HEK293 (cell line): ENCODE measurements around the gene TUBB2A.

ENCODE experiments used
- CTCF ChIA-PET: fragments of 350-600 bp; formaldehyde crosslinking; extraction: SDS; loops from one replicate; lab custom pipeline; 2021; ENCODE audit warnings: antibody characterized with exemption; lab: Yijun Ruan, JAX
- POLR2A ChIA-PET: fragments of 300-600 bp; formaldehyde crosslinking; extraction: SDS; loops from one replicate; lab custom pipeline; 2020; ENCODE audit warnings: antibody characterized with exemption, inconsistent platforms; lab: Yijun Ruan, JAX
- H3K27ac ChIP-seq: fragments of 200-500 bp; sonication (Bioruptor generic); 2 replicates; pipeline ENCODE4 v1.5.1; 2014; ENCODE audit warnings: low read depth, low read length, control low read depth, inconsistent platforms; ENCODE audit errors: extremely low read depth
- H3K36me3 ChIP-seq, 2 experiments: fragments of 200-500 bp in 1 of 2; sonication (Bioruptor generic) in 1 of 2; 1 replicate in 1 of 2; 2 replicates in 1 of 2; pipeline ENCODE4 v1.5.1; 2014 to 2017; ENCODE audit warnings: inconsistent platforms in 2 of 2, low read length in 2 of 2; ENCODE audit not compliant: control insufficient read depth in 2 of 2, insufficient read depth in 1 of 2
- H3K4me1 ChIP-seq: fragments of 200-500 bp; sonication (Bioruptor generic); 2 replicates; pipeline ENCODE4 v1.5.1; 2014; ENCODE audit warnings: mild to moderate bottlenecking, low read length, inconsistent platforms; ENCODE audit not compliant: control insufficient read depth, insufficient read depth
- H3K4me3 ChIP-seq: 2 replicates; pipeline ENCODE4 v1.5.1; 2011; ENCODE audit warnings: low read depth, mild to moderate bottlenecking, control low read depth, low read length, moderate library complexity
- H3K9me3 ChIP-seq: fragments of 200-500 bp; sonication (Bioruptor generic); 2 replicates; pipeline ENCODE4 v1.5.1; 2014; ENCODE audit warnings: low read depth, low read length, inconsistent platforms; ENCODE audit not compliant: control insufficient read depth, insufficient read depth
- IKZF3 ChIP-seq: fragments of 450-650 bp; IDR thresholded peaks from 2 replicates; pipeline ENCODE4 v1.5.0; 2018; ENCODE audit warnings: missing biosample characterization, mild to moderate bottlenecking, missing genetic modification characterization, moderate library complexity
- MYNN ChIP-seq: fragments of 450-650 bp; formaldehyde crosslinking; IDR thresholded peaks from 2 replicates; pipeline ENCODE4 v1.5.1; 2016; ENCODE audit warnings: missing biosample characterization, missing genetic modification characterization, borderline replicate concordance
- PRDM4 ChIP-seq: fragments of 450-650 bp; formaldehyde crosslinking; IDR thresholded peaks from 2 replicates; pipeline ENCODE4 v1.5.1; 2017; ENCODE audit warnings: missing biosample characterization, missing genetic modification characterization
- REPIN1 ChIP-seq: fragments of 450-650 bp; formaldehyde crosslinking; IDR thresholded peaks from 2 replicates; pipeline ENCODE4 v1.5.1; 2017; ENCODE audit warnings: missing biosample characterization, missing genetic modification characterization, low read depth
- TCF7L2 ChIP-seq: IDR thresholded peaks from 2 replicates; pipeline ENCODE4 v1.6.1; 2011; ENCODE audit warnings: low read depth, mild to moderate bottlenecking, inconsistent platforms, low read length, moderate library complexity, borderline replicate concordance
- TRIM28 ChIP-seq: IDR thresholded peaks from 2 replicates; pipeline ENCODE4 v1.6.1; 2011; ENCODE audit warnings: low read length, control low read depth, borderline replicate concordance
- ZBTB44 ChIP-seq: fragments of 450-650 bp; IDR thresholded peaks from 2 replicates; pipeline ENCODE4 v1.5.1; 2018; ENCODE audit warnings: missing biosample characterization, mild to moderate bottlenecking, missing genetic modification characterization
- ZNF138 ChIP-seq: fragments of 450-650 bp; formaldehyde crosslinking; IDR thresholded peaks from 2 replicates; pipeline ENCODE4 v1.5.1; 2016; ENCODE audit warnings: missing biosample characterization, missing genetic modification characterization, borderline replicate concordance
- ZNF140 ChIP-seq: fragments of 450-650 bp; formaldehyde crosslinking; IDR thresholded peaks from 2 replicates; pipeline ENCODE4 v1.5.1; 2016; ENCODE audit warnings: missing biosample characterization, missing genetic modification characterization
- ZNF16 ChIP-seq: fragments of 450-650 bp; formaldehyde crosslinking; IDR thresholded peaks from 2 replicates; pipeline ENCODE4 v1.5.1; 2016; ENCODE audit warnings: low read depth, missing biosample characterization, missing genetic modification characterization
- ZNF239 ChIP-seq: fragments of 450-650 bp; formaldehyde crosslinking; IDR thresholded peaks from 2 replicates; pipeline ENCODE4 v1.5.1; 2016; ENCODE audit warnings: missing biosample characterization, missing genetic modification characterization
- ZNF24 ChIP-seq: fragments of 450-650 bp; formaldehyde crosslinking; IDR thresholded peaks from 2 replicates; pipeline ENCODE4 v1.5.1; 2016; ENCODE audit warnings: missing biosample characterization, missing genetic modification characterization
- ZNF366 ChIP-seq: fragments of 450-650 bp; formaldehyde crosslinking; conservative IDR thresholded peaks from 2 replicates; pipeline ENCODE4 v1.5.1; 2016; ENCODE audit warnings: missing biosample characterization, missing genetic modification characterization
- ZNF391 ChIP-seq: fragments of 450-650 bp; formaldehyde crosslinking; IDR thresholded peaks from 2 replicates; pipeline ENCODE4 v1.5.1; 2016; ENCODE audit warnings: low read depth, missing biosample characterization, missing genetic modification characterization, borderline replicate concordance
- ZNF548 ChIP-seq: fragments of 450-650 bp; formaldehyde crosslinking; IDR thresholded peaks from 2 replicates; pipeline ENCODE4 v1.5.1; 2016; ENCODE audit warnings: missing biosample characterization, missing genetic modification characterization
- ZNF747 ChIP-seq: fragments of 450-650 bp; formaldehyde crosslinking; IDR thresholded peaks from 2 replicates; pipeline ENCODE4 v1.5.1; 2016; ENCODE audit warnings: missing biosample characterization, missing genetic modification characterization
- ZNF776 ChIP-seq: fragments of 450-650 bp; formaldehyde crosslinking; IDR thresholded peaks from 2 replicates; pipeline ENCODE4 v1.5.0; 2017; ENCODE audit warnings: missing biosample characterization, missing genetic modification characterization, borderline replicate concordance
- ZSCAN23 ChIP-seq: fragments of 450-650 bp; formaldehyde crosslinking; IDR thresholded peaks from 2 replicates; pipeline ENCODE4 v1.5.1; 2016; ENCODE audit warnings: missing biosample characterization, missing genetic modification characterization
- ZSCAN4 ChIP-seq: fragments of 450-650 bp; formaldehyde crosslinking; IDR thresholded peaks from 2 replicates; pipeline ENCODE4 v1.5.1; 2017; ENCODE audit warnings: missing biosample characterization, missing genetic modification characterization

Gene TUBB2A

GRCh38 chr6:3140201-3140600, 17.1 kb downstream of the TUBB2A start (continued):
- TF ChIP-seq ZNF391 (tag by site-specific recombination) = no peak
- no peak for TF ChIP-seq ZNF138
- TF ChIP-seq TRIM28 = no peak
- no peak for TF ChIP-seq ZNF24 (tag by site-specific recombination)
- TF ChIP-seq REPIN1 (tag by site-specific recombination) = no peak
- TF ChIP-seq ZSCAN4 = no peak

GRCh38 chr6:3139090-3139903, 18.0 kb downstream of the TUBB2A start:
- Histone ChIP-seq H3K9me3 (no peaks in the 10 kb centered on the region), H3K27ac (no peak overlapping the region), H3K4me1 (no peaks in the 10 kb centered on the region), H3K4me3 (no peak overlapping the region), H3K36me3 (peaks cover 14 to 60% of the 10 kb centered on the region in 2 experiments; a peak in 2 of 3 replicates)
- ChIA-PET POLR2A (interaction anchor here (0.5 to 1.1 kb wide), 3 partner anchors 70 to 319 kb away, joined by 3 to 4 read pairs (median 3); no protein-coding TSS in a partner anchor), CTCF (interaction anchor here (0.7 to 1.7 kb wide), 7 partner anchors 8 to 1017 kb away, joined by 3 to 6 read pairs (median 3); partner anchors contain the start of gene TUBB2A)
- TF ChIP-seq ZSCAN23 (tag by site-specific recombination) (no peak), ZNF239 (no peak), PRDM4 (tag by site-specific recombination) (no peak), ZNF366 (no peak), ZNF16 (tag by site-specific recombination) (no peak), ZNF747 (tag by site-specific recombination) (no peak), TCF7L2 (no peak), ZNF548 (tag by site-specific recombination) (no peak), MYNN (tag by site-specific recombination) (no peak), ZNF776 (tag by site-specific recombination) (no peak), ZNF140 (no peak), ZBTB44 (tag by site-specific recombination) (no peak), IKZF3 (tag by site-specific recombination) (no peak)
